Colonic mucosa (tissue), 4 donors: ENCODE data around the gene CNNM3. TPM values are rescaled to one million over a fixed set of nuclear protein-coding genes. Genes with fewer than 3 reads are reported as not detected.

Source experiments
- DNase-seq: peaks from one replicate; pipeline ENCODE4 v3.0.0-alpha.2; 2020
- H3K27ac ChIP-seq: fragments of 200-600 bp; one replicate; pipeline ENCODE4 v1.8.0; 2021
- H3K27me3 ChIP-seq: fragments of 200-600 bp; one replicate; pipeline ENCODE4 v1.8.0; 2021
- H3K36me3 ChIP-seq: fragments of 200-600 bp; one replicate; pipeline ENCODE4 v1.8.0; 2021
- H3K4me1 ChIP-seq: fragments of 200-600 bp; one replicate; pipeline ENCODE4 v1.8.0; 2021; ENCODE audit warnings: mild to moderate bottlenecking
- H3K4me3 ChIP-seq: fragments of 200-600 bp; one replicate; pipeline ENCODE4 v1.8.0; 2021
- H3K9ac ChIP-seq, 2 donors: one replicate each; pipeline ENCODE4 v1.7.0; 2013; ENCODE audit warnings: control low read depth in 2 of 2, low read depth in 2 of 2, low read length in 2 of 2
- H3K9me3 ChIP-seq: fragments of 200-600 bp; one replicate; pipeline ENCODE4 v1.8.0; 2021
- intact Hi-C: fragments of 100-400 bp; cut with DNase I; formaldehyde crosslinking; loops from one replicate; pipeline ENCODE4 v1.14.1; 2022
- total RNA-seq, 2 donors: library from RNA; stranded (reverse); fragmentation: NEBNext Ultra II Directional in 1 of 2; extraction: Animal tissue kit (Norgen Biotek cat#: 25700) in 1 of 2; gene quantifications; one replicate each; pipeline ENCODE4 v1.2.1, GENCODE V29; 2021
- TF ChIP-seq, protein P1 (sequence below): fragments of 200-600 bp; IDR thresholded peaks from one replicate; pipeline ENCODE4 v1.8.0; 2022; ENCODE audit warnings: antibody characterized with exemption, mild to moderate bottlenecking
- donor health status: healthy.
- donor health status: DM: no; HTN: no; CAD: no.
- donor health status: DM: no; HTN: no; CAD: no.

CNNM3 gene
- total RNA-seq, 2 donors from 2014 or later, result 24.4 to 33.0 TPM

- no peaks in the 10 kb centered on the region for H3K36me3 ChIP-seq
- peak; percentile 86 for DNase-seq
- H3K27me3 ChIP-seq, result no peaks in the 10 kb centered on the region
- H3K4me1 ChIP-seq, result peaks cover 38% of the 10 kb centered on the region
- H3K27ac ChIP-seq, result peak overlapping the region; percentile 43
- intact Hi-C loops, result no loop called here
- H3K9ac ChIP-seq, result peak overlapping the region in 1 of 2 donors; percentile 59
- TF ChIP-seq, protein P1, sequence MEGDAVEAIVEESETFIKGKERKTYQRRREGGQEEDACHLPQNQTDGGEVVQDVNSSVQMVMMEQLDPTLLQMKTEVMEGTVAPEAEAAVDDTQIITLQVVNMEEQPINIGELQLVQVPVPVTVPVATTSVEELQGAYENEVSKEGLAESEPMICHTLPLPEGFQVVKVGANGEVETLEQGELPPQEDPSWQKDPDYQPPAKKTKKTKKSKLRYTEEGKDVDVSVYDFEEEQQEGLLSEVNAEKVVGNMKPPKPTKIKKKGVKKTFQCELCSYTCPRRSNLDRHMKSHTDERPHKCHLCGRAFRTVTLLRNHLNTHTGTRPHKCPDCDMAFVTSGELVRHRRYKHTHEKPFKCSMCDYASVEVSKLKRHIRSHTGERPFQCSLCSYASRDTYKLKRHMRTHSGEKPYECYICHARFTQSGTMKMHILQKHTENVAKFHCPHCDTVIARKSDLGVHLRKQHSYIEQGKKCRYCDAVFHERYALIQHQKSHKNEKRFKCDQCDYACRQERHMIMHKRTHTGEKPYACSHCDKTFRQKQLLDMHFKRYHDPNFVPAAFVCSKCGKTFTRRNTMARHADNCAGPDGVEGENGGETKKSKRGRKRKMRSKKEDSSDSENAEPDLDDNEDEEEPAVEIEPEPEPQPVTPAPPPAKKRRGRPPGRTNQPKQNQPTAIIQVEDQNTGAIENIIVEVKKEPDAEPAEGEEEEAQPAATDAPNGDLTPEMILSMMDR, result no peak
- H3K9me3 ChIP-seq, result no peaks in the 10 kb centered on the region
- no peak overlapping the region for H3K4me3 ChIP-seq
These were observed 44.1 kb upstream of the CNNM3 start for GRCh38 chr2:96771796-96772618.

GRCh38 chr2:96772903-96773671 lies 43.0 kb upstream of the CNNM3 start:
- intact Hi-C loops, result no loop called here
- Histone ChIP-seq H3K9me3 (no peaks in the 10 kb centered on the region), H3K27ac (peak overlapping the region; percentile 37), H3K4me3 (no peak overlapping the region), H3K36me3 (no peaks in the 10 kb centered on the region), H3K4me1 (peaks cover 32% of the 10 kb centered on the region), H3K9ac (peak overlapping the region; percentile 18 to 51), H3K27me3 (no peaks in the 10 kb centered on the region)
- no peak for DNase-seq
- TF ChIP-seq, protein P1, result no peak

- peak overlapping the region; percentile 14 for H3K4me3 ChIP-seq
- H3K9ac ChIP-seq, result peak overlapping the region; percentile 60 to 68
- no peaks in the 10 kb centered on the region for H3K36me3 ChIP-seq
- no peak for DNase-seq
- no peaks in the 10 kb centered on the region for H3K9me3 ChIP-seq
- intact Hi-C loops, result no loop called here
- no peaks in the 10 kb centered on the region for H3K27me3 ChIP-seq
- H3K27ac ChIP-seq, result peak overlapping the region; percentile 37
- peaks cover 32% of the 10 kb centered on the region for H3K4me1 ChIP-seq
- TF ChIP-seq, protein P1, result no peak
These were observed 42.1 kb upstream of the CNNM3 start for GRCh38 chr2:96773922-96774321.

- H3K9me3 ChIP-seq, result no peaks in the 10 kb centered on the region
- no peak overlapping the region for H3K27ac ChIP-seq
- H3K9ac ChIP-seq, result no peak overlapping the region
- peaks cover 24% of the 10 kb centered on the region for H3K4me1 ChIP-seq
- intact Hi-C loops, result no loop called here
- no peak for DNase-seq
- TF ChIP-seq, protein P1, result no peak
- no peak overlapping the region for H3K4me3 ChIP-seq
- no peaks in the 10 kb centered on the region for H3K27me3 ChIP-seq
- no peaks in the 10 kb centered on the region for H3K36me3 ChIP-seq
These were observed 40.9 kb upstream of the CNNM3 start for GRCh38 chr2:96775160-96775559.

DNA sequence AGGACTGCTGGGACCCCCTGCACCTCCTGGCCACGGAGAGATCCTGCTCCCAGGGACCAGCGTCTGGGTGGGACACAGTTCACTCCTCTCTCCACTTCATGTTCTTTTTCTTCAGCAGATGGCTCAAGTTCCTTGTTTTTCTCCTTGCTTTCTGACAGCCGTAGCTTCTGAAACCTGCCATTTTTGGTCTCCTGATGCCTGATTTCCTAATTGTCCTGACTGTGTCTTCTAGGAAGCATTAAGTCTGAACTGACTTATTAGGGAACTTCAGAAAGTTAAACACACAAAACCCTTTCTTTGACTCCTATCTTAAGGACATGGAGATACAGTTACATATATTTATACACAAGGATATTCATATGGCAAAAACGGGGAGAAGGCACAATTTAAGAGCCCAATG lies 32.7 kb upstream of the CNNM3 start:
- Histone ChIP-seq H3K36me3 (no peaks in the 10 kb centered on the region), H3K27me3 (no peaks in the 10 kb centered on the region), H3K9me3 (no peaks in the 10 kb centered on the region), H3K4me3 (no peak overlapping the region), H3K27ac (no peak overlapping the region), H3K9ac (no peak overlapping the region), H3K4me1 (peaks cover 20% of the 10 kb centered on the region)
- no peak for DNase-seq
- intact Hi-C loops, result no loop called here
- TF ChIP-seq, protein P1, result no peak
